Left lobe of liver (tissue), 2 donors: ENCODE results near the gene PITRM1. TPM values are rescaled to one million over a fixed set of nuclear protein-coding genes. Genes with fewer than 3 reads are reported as not detected.

ENCODE experiments used
- ATAC-seq: fragments of 200-7000 bp; cut with Tn5 transposase; one replicate; pipeline ENCODE4 v1.9.1; 2020; ENCODE audit warnings: mild to moderate bottlenecking, moderate library complexity
- DNase-seq: peaks from one replicate; pipeline ENCODE4 v3.0.0-alpha.2; 2020; ENCODE audit warnings: low spot score
- total RNA-seq: library from RNA; stranded (reverse); gene quantifications from one replicate; pipeline ENCODE4 v1.2.1, GENCODE V29; 2021
- donor health status: DM: no; HTN: no; CAD: no; lungs with moderate emphysema.
- donor health status: DM: no; HTN: yes; CAD: no.

The PITRM1 gene
- total RNA-seq, 1 donor from 2014 or later = 37.9 TPM

- DNase-seq = no peak
- ATAC-seq = no peak
These were observed 4.8 kb downstream of the PITRM1 start for GRCh38 chr10:3167611-3168330.

GRCh38 chr10:3166496-3167290 is 5.9 kb downstream of the PITRM1 start:
- ATAC-seq (no peak), DNase-seq (no peak)

GRCh38 chr10:3165196-3165595 is 7.4 kb downstream of the PITRM1 start:
- DNase-seq = no peak

DNA sequence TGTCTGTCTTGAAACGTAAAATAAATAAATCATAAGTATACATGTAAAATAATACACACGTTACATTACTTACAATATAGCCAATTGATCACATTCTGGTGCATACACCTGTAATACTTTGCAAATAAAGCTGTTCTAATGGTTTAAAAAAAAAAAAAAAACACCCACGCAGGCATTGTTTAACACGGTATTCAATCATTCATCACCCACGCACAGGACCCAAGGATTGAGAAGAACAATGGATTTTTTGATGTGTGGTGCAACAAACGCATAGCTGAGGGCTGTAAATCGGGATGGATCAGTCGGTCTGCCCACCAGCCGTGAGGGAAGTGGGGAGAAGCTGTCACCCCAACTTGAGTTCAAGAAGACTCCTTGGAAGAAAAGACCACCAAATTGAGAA is 8.7 kb downstream of the PITRM1 start:
- ATAC-seq (no peak), DNase-seq (no peak)

More at GRCh38 chr10:3165196-3165595, 7.4 kb downstream of the PITRM1 start:
- ATAC-seq = no peak

- DNase-seq = no peak
- ATAC-seq = no peak
These were observed 10.0 kb downstream of the PITRM1 start for GRCh38 chr10:3162533-3162932.

DNA sequence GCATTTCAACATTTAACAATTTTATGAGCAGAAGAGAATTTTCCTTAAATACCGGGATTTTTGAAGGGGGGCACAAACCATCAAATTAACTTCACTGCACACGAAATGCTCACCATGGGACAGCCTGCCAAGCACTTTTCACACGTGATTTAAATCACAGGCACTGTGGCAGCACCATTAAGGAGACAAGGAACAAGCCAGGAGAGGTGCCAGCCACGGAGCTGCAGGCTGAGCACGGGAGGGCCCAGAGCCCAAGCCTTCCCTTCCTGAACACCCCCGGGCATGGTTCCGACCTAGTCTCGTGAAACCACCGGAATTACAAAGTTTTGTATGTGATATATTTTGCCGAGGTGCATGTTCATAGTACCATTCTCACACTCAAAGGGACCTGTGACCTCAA is 13.4 kb downstream of the PITRM1 start:
- ATAC-seq (no peak), DNase-seq (no peak)

DNA sequence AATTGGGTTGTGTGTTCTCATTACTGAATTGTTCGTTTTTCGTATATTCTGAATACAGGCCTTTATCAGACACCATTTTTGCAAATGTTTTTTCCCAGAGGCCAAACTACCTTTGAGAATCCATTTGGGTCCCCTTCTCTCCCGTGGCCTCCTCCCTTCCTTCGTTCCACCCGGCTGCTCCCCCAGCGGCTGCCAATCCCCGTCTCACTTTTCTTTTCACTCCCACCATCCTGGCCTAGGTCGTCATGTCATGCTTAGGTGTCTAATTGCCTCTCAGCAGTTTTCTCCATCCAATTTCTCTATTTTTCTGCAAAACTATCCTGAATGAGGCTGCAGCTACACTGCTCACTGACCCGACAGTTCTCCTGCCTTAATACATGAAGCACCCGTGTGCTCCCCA is 17.9 kb downstream of the PITRM1 start:
- ATAC-seq = no peak
- no peak for DNase-seq

DNA sequence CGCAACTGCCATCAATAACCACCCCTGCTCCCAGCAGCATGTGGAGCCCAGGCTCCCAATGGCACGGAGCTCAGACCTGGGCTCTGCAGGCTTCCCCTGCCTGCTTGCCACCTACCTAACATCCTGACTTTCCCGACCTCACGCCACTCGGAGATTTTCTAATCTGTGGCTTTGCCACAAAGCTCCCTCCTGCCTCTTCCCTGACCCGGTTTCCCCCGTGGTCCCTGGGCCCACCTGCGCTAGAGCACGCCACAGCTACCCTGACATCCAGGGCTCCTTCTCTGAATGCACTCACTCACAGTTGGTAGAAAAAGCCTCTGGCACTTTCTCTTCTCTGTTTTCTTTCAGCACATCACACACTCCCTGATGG is 20.0 kb downstream of the PITRM1 start:
- ATAC-seq = no peak
- DNase-seq = no peak

GRCh38 chr10:3151889-3152565 is 20.6 kb downstream of the PITRM1 start:
- ATAC-seq (no peak), DNase-seq (no peak)

- DNase-seq (no peak), ATAC-seq (no peak)
These were observed 21.6 kb downstream of the PITRM1 start for GRCh38 chr10:3150961-3151360.

DNA sequence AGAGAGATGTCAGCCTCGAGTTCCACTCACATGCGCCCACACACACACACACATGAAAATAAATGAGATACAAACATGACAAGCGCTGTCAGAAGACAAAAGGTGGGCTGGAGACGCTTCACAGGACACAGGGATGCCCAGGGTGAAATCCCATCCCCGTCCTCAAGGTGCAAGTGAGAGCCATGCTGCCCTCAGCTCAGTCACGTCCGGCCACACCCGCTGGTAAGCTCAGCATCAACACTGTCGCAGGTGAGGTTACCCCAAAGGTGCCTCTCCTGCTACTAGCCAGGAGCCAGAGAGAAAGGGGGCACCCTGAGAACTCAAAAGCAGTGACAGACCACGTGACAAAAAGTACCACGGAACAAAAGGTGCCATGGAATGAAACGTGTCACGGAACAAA is 22.2 kb downstream of the PITRM1 start:
- DNase-seq (no peak), ATAC-seq (no peak)

- ATAC-seq = no peak
- no peak for DNase-seq
These were observed 22.7 kb downstream of the PITRM1 start for GRCh38 chr10:3149918-3150317.

GRCh38 chr10:3148994-3149393 is 23.6 kb downstream of the PITRM1 start:
- ATAC-seq (no peak), DNase-seq (no peak)

- ATAC-seq (no peak), DNase-seq (no peak)
These were observed 24.5 kb downstream of the PITRM1 start for GRCh38 chr10:3148041-3148440.

DNA sequence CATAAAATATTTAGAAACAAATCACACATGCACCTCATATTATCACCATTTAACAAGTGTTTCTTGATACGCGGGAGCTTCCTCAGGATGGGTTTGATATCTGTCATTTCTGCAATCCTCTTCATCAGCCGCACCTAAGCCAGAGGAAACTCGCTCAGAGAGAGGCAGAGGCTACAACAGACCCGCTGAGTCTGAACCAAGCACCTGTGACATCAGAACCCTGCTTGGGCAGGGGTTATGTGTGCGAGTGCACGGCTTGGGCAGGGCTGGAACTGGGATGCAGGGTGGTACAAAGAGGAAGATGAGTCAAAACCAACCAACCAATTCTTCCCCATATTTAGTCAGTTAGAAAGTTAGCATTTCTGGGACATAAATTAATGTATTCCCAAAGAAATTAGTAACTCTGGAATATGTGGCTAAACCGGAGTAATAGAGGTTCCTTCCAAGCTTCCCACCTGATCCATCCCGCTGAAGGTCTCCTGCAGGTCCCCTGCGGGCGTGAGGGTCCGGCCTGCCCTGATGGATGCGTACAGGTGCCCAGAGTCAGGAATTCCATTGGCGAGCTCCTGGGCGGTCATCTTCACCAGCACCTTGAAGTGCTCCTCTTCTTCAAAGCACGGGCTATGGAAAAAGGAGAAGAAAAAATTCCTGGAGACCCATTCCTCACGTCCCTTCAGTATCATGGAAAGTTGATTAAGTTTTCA is 25.3 kb downstream of the PITRM1 start:
- ATAC-seq = no peak
- no peak for DNase-seq

- DNase-seq (no peak), ATAC-seq (no peak)
These were observed 26.3 kb downstream of the PITRM1 start for GRCh38 chr10:3146289-3146688.

DNA sequence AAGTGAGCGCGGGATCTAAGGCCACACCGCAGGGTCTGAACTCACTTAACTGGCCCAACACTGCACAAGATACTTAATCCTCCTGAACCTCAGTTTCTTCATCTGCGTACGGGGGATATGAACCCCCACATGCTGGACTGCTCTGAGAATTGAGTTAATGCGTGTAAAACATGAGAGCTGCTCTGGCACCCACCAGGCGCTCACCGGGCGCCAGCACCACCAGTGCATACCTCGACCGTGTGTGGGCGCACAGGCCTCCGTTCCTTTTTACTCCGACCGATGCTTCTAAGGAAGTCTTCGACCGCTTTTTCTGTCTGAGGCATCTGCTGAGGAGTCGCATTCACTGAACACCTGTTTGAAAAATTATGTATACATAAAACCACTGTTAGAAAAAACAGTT is 27.2 kb downstream of the PITRM1 start:
- DNase-seq (no peak), ATAC-seq (no peak)

DNA sequence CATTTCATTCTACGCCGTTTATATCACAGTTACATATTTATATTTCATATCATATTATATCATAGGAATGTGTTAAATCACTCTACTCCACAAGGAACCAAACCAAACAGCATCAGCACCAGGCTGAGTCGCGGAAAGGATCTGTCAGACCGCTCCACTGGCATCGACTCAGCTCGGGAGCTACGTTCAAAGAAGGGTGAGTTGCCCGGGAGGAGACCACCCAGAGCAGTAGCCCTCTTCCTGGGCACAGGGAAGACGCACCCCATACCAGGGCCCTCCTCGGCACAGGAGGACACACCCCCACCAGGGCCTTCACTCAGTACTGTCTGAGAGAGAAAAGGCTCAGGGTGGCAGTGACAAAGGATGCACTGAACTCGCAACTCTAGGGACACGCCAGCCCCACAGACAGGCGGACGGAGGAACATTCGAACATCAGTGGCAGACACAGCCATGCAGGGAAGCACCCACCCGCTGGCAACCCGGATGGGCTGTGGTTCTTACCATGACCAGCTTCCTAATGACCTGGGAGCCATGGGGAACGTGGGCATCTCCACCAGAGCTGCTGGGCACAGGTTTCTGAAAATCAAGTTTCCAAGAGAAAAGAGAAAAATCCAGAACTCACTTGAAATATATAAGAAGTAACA is 28.7 kb downstream of the PITRM1 start:
- DNase-seq = no peak

GRCh38 chr10:3143366-3143765 is 29.2 kb downstream of the PITRM1 start:
- ATAC-seq = no peak
- DNase-seq = no peak

More for the DNA sequence above, 28.7 kb downstream of the PITRM1 start:
- no peak for ATAC-seq

GRCh38 chr10:3142146-3142875 is 30.3 kb downstream of the PITRM1 start:
- DNase-seq = no peak
- ATAC-seq = no peak
